ENCODE data around the gene CUZD1. TPM values are rescaled to one million over a fixed set of nuclear protein-coding genes. Genes with fewer than 3 reads are reported as not detected.
A peak's percentile ranks its signal among the peaks of the same experiment; 100 is the strongest.

Gene CUZD1
- total RNA-seq, 1 experiment from 2014 or later = 3.5 TPM

DNA sequence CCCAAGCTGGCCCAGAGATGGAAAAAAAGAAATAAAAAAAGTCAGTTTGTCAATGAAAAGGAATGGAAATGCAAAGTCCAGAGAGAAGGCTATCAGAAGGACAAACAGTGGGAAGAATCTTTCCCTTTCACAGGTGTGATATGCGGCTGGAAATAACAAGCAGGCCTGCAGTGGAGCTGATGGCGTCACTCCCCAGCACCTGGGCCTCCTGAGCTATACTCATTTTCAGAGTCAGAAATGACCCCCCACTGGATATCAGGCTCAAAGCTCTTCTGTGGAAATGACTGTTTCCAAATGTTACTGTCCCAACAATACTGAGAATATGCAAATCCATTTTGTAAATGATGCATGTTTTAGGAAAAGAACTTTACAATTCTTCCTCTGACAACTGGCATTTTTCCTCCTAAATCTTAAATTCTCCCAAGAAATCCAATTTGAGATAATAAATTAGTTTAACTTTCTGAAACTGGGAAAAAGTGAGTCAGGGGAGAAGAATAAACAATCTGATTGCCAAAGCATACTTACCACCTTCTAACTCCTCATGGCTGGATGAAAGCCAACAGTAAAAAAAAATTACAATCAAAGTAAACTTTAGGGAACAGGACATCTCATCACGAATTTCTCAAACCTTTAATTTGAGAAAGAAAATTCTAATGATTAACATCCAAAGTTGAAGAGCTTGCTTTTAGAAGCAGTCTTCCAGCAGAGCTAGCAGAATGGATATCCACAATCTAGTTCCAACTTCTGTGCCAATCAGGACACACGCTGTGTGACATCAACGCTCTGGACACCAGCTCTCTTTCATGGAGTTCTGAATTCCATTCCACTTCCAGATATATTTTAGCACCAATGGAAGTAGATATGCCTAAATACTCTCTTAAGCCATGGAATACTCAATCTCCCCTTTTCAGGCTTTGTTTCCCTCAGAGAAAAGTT lies 5.3 kb upstream of the CUZD1 start:
- CTCF ChIA-PET = no interaction called here
- peaks cover 27% of the 10 kb centered on the region for H3K36me3 Mint-ChIP-seq
- no peak for ATAC-seq
- peaks cover 46% of the 10 kb centered on the region for H3K4me1 Mint-ChIP-seq
- peaks cover 4% of the 10 kb centered on the region; the same call in 1 of the 2 replicates for H3K9me3 Mint-ChIP-seq
- no peaks in the 10 kb centered on the region for H3K27me3 Mint-ChIP-seq (ENCODE audit: low read depth)
- DNase-seq (ENCODE audit: low spot score) = no peak
- TF ChIP-seq NFATC4 (CRISPR knock-in tag; IDR thresholded peaks at IDR 0.05) = no peak
- no peak for TF ChIP-seq JAZF1 (CRISPR knock-in tag; IDR thresholded peaks at IDR 0.05)
- no peak for TF ChIP-seq STAT6 (CRISPR knock-in tag; conservative IDR thresholded peaks at IDR 0.05; ENCODE audit: low read depth)
- TF ChIP-seq MLX (CRISPR knock-in tag; IDR thresholded peaks at IDR 0.05) = no peak
- TF ChIP-seq ZNF219 (CRISPR knock-in tag; IDR thresholded peaks at IDR 0.05; ENCODE audit: borderline replicate concordance) = no peak
- TF ChIP-seq PRRX2 (CRISPR knock-in tag; IDR thresholded peaks at IDR 0.05) = no peak
- no peak for TF ChIP-seq ATF2 (CRISPR knock-in tag; IDR thresholded peaks at IDR 0.05; ENCODE audit: borderline replicate concordance, low read depth)
- TF ChIP-seq IRF2 (CRISPR knock-in tag; IDR thresholded peaks at IDR 0.05; ENCODE audit: borderline replicate concordance, low read depth) = no peak
- TF ChIP-seq, protein P1, sequence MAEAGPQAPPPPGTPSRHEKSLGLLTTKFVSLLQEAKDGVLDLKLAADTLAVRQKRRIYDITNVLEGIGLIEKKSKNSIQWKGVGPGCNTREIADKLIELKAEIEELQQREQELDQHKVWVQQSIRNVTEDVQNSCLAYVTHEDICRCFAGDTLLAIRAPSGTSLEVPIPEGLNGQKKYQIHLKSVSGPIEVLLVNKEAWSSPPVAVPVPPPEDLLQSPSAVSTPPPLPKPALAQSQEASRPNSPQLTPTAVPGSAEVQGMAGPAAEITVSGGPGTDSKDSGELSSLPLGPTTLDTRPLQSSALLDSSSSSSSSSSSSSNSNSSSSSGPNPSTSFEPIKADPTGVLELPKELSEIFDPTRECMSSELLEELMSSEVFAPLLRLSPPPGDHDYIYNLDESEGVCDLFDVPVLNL (CRISPR knock-in tag; IDR thresholded peaks at IDR 0.05; ENCODE audit: borderline replicate concordance, low read depth) = no peak
- no peak for TF ChIP-seq ZNF263 (CRISPR knock-in tag; IDR thresholded peaks at IDR 0.05; ENCODE audit: low read depth)
- no peak for TF ChIP-seq ZNF425 (CRISPR knock-in tag; conservative IDR thresholded peaks at IDR 0.05)
- TF ChIP-seq, protein P2, sequence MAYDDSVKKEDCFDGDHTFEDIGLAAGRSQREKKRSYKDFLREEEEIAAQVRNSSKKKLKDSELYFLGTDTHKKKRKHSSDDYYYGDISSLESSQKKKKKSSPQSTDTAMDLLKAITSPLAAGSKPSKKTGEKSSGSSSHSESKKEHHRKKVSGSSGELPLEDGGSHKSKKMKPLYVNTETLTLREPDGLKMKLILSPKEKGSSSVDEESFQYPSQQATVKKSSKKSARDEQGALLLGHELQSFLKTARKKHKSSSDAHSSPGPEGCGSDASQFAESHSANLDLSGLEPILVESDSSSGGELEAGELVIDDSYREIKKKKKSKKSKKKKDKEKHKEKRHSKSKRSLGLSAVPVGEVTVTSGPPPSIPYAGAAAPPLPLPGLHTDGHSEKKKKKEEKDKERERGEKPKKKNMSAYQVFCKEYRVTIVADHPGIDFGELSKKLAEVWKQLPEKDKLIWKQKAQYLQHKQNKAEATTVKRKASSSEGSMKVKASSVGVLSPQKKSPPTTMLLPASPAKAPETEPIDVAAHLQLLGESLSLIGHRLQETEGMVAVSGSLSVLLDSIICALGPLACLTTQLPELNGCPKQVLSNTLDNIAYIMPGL (CRISPR knock-in tag; IDR thresholded peaks at IDR 0.05) = no peak
- POLR2A ChIA-PET = no interaction called here
- H3K27ac Mint-ChIP-seq = peak overlapping the region; percentile 13; the same call in 1 of the 2 replicates
- no peak overlapping the region for H3K4me3 Mint-ChIP-seq

Measured in WTC11 (cell line).